SU-DHL-6 (cell line): ENCODE data around the gene CIT.

Experiments used
- H2AFZ ChIP-seq: fragments of 200-600 bp; sonication (generic); 2 replicates; pipeline ENCODE4 v1.6.1; 2014; ENCODE audit warnings: low read depth, mild to moderate bottlenecking, moderate library complexity, mixed read lengths, antibody characterized with exemption, low read length; ENCODE audit not compliant: severe bottlenecking
- H3F3A ChIP-seq: fragments of 200-600 bp; shearing (Covaris generic); 2 replicates; pipeline ENCODE4 v1.6.0; 2016; ENCODE audit warnings: antibody characterized with exemption, mild to moderate bottlenecking; ENCODE audit not compliant: insufficient read depth
- H3K27ac ChIP-seq: fragments of 200-600 bp; sonication (generic); 2 replicates; pipeline ENCODE4 v1.5.1; 2016; ENCODE audit warnings: low read depth, mild to moderate bottlenecking, low read length, moderate library complexity, mixed read lengths
- H3K27me3 ChIP-seq: fragments of 200-600 bp; sonication (generic), shearing (Covaris generic); 2 replicates; pipeline ENCODE4 v1.6.0; 2014; ENCODE audit warnings: mild to moderate bottlenecking, low read length
- H3K36me3 ChIP-seq: fragments of 200-600 bp; sonication (generic); 2 replicates; pipeline ENCODE4 v1.6.1; 2014; ENCODE audit warnings: mild to moderate bottlenecking, low read length, mixed read lengths
- H3K4me2 ChIP-seq: fragments of 300-600, 200-600 bp; shearing (Covaris generic), sonication (generic); 2 replicates; pipeline ENCODE4 v1.6.0; 2014; ENCODE audit warnings: low read length, low read depth, mild to moderate bottlenecking; ENCODE audit not compliant: poor library complexity, severe bottlenecking
- H3K4me3 ChIP-seq: fragments of 200-600 bp; sonication (generic); 2 replicates; pipeline ENCODE4 v1.5.1; 2014; ENCODE audit warnings: antibody characterized with exemption, low read length, mild to moderate bottlenecking, mixed read lengths; ENCODE audit not compliant: insufficient read depth, poor library complexity, severe bottlenecking
- H3K79me2 ChIP-seq: fragments of 200-600 bp; sonication (generic); 2 replicates; pipeline ENCODE4 v1.6.1; 2014; ENCODE audit warnings: mild to moderate bottlenecking, low read length, moderate library complexity; ENCODE audit not compliant: insufficient read depth
- H3K9ac ChIP-seq: fragments of 200-600 bp; sonication (generic); 2 replicates; pipeline ENCODE4 v1.7.0; 2014; ENCODE audit warnings: mild to moderate bottlenecking, low read length
- H3K9me2 ChIP-seq: fragments of 200-600 bp; sonication (generic); replicated peaks from 2 replicates; pipeline ENCODE4 v1.6.1; 2014; ENCODE audit warnings: low read length; ENCODE audit not compliant: insufficient read depth
- H3K9me3 ChIP-seq: fragments of 200-600 bp; sonication (generic); 2 replicates; pipeline ENCODE4 v1.6.1; 2014; ENCODE audit warnings: low read length, mixed read lengths; ENCODE audit not compliant: insufficient read depth
- H4K20me1 ChIP-seq: fragments of 200-600 bp; sonication (generic); 2 replicates; pipeline ENCODE4 v1.6.1; 2014; ENCODE audit warnings: low read depth, mild to moderate bottlenecking, antibody characterized with exemption, low read length, moderate library complexity, mixed read lengths
- EZH2phosphoT487 ChIP-seq: fragments of 200-600 bp; sonication (generic), shearing (Covaris generic); conservative IDR thresholded peaks from 2 replicates; pipeline ENCODE4 v1.6.1; 2018; ENCODE audit warnings: mild to moderate bottlenecking, antibody characterized with exemption, low read length, moderate library complexity, mixed read lengths
- TF ChIP-seq, protein P1 (sequence below): fragments of 200-600 bp; sonication (generic); IDR thresholded peaks from one replicate; pipeline ENCODE4 v1.5.1; 2017; ENCODE audit warnings: antibody characterized with exemption, mild to moderate bottlenecking, low read length, moderate library complexity; ENCODE audit not compliant: insufficient read depth, poor library complexity, severe bottlenecking

CIT gene

DNA sequence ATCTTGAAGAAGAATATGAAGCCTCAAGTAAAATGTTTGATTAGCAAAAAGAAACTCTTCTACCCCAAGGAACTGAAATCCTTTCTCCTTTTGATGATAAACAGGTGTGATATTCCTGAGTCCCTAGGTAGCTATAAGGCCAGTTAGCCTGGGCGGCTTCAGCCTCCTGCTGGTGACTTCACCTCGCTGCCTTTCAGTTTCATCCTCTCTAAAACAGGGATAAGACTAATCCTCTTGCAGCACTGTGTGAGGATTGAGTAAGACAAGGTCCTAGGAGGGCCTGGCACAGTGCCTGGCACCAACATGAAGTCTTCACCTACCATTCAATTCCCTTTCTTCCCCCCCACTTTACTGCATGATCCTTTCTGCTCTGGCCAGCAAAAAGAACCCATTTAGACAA is 42.1 kb downstream of the CIT start:
- Histone ChIP-seq H3K4me3 (no peak overlapping the region), H3K79me2 (0 out of 2 replicates have a peak, but pooled peaks cover 6% of the 10 kb centered on the region), H4K20me1 (no peaks in the 10 kb centered on the region), H3K9me2 (no peaks in the 10 kb centered on the region), H3K27ac (no peak overlapping the region), H2AFZ (no peak overlapping the region), H3F3A (no peaks in the 10 kb centered on the region), H3K9me3 (no peaks in the 10 kb centered on the region), H3K27me3 (no peaks in the 10 kb centered on the region), H3K4me2 (no peak overlapping the region), H3K9ac (no peak overlapping the region), H3K36me3 (peaks cover 9% of the 10 kb centered on the region; the same call in 1 of the 2 replicates)
- TF ChIP-seq, protein P1, sequence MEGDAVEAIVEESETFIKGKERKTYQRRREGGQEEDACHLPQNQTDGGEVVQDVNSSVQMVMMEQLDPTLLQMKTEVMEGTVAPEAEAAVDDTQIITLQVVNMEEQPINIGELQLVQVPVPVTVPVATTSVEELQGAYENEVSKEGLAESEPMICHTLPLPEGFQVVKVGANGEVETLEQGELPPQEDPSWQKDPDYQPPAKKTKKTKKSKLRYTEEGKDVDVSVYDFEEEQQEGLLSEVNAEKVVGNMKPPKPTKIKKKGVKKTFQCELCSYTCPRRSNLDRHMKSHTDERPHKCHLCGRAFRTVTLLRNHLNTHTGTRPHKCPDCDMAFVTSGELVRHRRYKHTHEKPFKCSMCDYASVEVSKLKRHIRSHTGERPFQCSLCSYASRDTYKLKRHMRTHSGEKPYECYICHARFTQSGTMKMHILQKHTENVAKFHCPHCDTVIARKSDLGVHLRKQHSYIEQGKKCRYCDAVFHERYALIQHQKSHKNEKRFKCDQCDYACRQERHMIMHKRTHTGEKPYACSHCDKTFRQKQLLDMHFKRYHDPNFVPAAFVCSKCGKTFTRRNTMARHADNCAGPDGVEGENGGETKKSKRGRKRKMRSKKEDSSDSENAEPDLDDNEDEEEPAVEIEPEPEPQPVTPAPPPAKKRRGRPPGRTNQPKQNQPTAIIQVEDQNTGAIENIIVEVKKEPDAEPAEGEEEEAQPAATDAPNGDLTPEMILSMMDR: no peak
- TF ChIP-seq EZH2phosphoT487: no peak

DNA sequence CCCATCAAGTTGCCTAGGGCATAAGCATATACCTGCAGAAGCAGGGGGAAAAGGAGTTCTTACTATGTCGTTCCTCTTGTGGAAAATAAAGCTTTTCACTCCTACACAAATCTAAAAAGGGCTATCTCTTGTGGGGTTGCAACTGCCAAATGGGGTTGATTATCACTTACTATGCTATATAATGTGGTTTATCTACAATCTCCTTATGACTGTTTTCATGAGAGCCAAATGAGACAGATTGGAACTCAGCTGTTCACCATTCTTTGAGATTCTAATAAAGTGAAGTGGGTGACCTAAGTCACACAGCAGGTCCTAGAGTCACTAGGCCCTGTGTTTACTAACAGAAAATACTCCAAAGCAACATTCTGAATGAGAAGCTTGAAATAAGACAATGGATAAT is 47.7 kb downstream of the CIT start:
- Histone ChIP-seq H2AFZ (no peak overlapping the region), H3K9ac (no peak overlapping the region), H3K9me2 (no peaks in the 10 kb centered on the region), H3K27ac (no peak overlapping the region), H3K79me2 (no peaks in the 10 kb centered on the region), H3F3A (no peaks in the 10 kb centered on the region), H3K9me3 (no peaks in the 10 kb centered on the region), H3K4me2 (no peak overlapping the region), H3K27me3 (no peaks in the 10 kb centered on the region), H3K36me3 (peaks cover 13% of the 10 kb centered on the region; the same call in 1 of the 2 replicates), H4K20me1 (no peaks in the 10 kb centered on the region), H3K4me3 (no peak overlapping the region)
- TF ChIP-seq, protein P1: no peak
- TF ChIP-seq EZH2phosphoT487: no peak

DNA sequence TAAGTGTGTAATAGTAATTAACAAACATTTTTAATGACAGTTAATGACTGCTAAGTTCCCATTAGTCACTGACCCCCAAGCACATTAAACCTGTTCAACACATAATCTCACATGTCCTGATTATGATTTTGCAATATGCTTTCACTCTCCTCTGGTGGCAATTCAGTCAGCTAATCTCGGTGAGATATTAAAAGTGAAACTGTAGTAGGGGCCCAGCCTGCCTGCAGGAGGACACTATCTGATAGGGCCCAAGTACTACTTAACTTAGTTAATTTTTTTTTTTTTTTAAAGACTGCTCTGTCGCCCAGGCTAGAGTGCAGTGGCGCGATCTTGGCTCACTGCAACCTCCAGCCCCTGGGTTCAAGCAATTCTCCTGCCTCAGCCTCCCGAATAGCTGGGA is 48.8 kb downstream of the CIT start:
- Histone ChIP-seq H2AFZ (no peak overlapping the region), H3F3A (no peaks in the 10 kb centered on the region), H3K9me2 (no peaks in the 10 kb centered on the region), H3K27me3 (no peaks in the 10 kb centered on the region), H3K9me3 (no peaks in the 10 kb centered on the region), H3K79me2 (no peaks in the 10 kb centered on the region), H3K4me3 (no peak overlapping the region), H3K9ac (no peak overlapping the region), H3K27ac (no peak overlapping the region), H3K36me3 (peaks cover 13% of the 10 kb centered on the region; the same call in 1 of the 2 replicates), H3K4me2 (no peak overlapping the region), H4K20me1 (no peaks in the 10 kb centered on the region)
- TF ChIP-seq EZH2phosphoT487: no peak
- TF ChIP-seq, protein P1: no peak
